Measurements from ENCODE around the gene TBCD. TPM values are rescaled to one million over a fixed set of nuclear protein-coding genes. Genes with fewer than 3 reads are reported as not detected.

Gene TBCD
- polyA plus RNA-seq, 3 donors from 2014 or later, result 70.2 to 142 (median 99.7) TPM

Other genes with a start within 250 kb of the TBCD start
- 1 to 10 TPM; 1.9 to 9.7 (median 2.9) TPM for gene FOXK2, start 232.3 kb upstream of the TBCD start, polyA plus RNA-seq
- gene WDR45B, start 103.6 kb upstream of the TBCD start, polyA plus RNA-seq, result 10 to 100 TPM; 34.3 to 65.5 (median 48.9) TPM
- 1 to 10 TPM; 3.1 to 4.4 (median 3.9) TPM for gene RAB40B, start 53.4 kb upstream of the TBCD start, polyA plus RNA-seq
- 10 to 100 TPM; 23.7 to 76.6 (median 47.3) TPM for gene FN3KRP, start 35.4 kb upstream of the TBCD start, polyA plus RNA-seq
- 1 to 10 TPM in 1 of 3 donors, under 1 TPM in 2; 0.18 to 1.1 (median 0.50) TPM for gene FN3K, start 16.4 kb upstream of the TBCD start, polyA plus RNA-seq
- under 1 TPM in 1 of 3 donors, not detected in 2; 0.11 TPM for gene ZNF750, start 88.0 kb downstream of the TBCD start, polyA plus RNA-seq